Caki2 (cell line): ENCODE measurements around the gene ITSN2. TPM values are rescaled to one million over a fixed set of nuclear protein-coding genes. Genes with fewer than 3 reads are reported as not detected.
"Not testable (repeated sequence)": the region's sequence is repeated elsewhere in the genome, so short reads cannot be mapped to it uniquely, and the experiment has no call there.

Source experiments
- DNase-seq: peaks from one replicate; pipeline ENCODE4 v3.0.0-alpha.2; 2015; ENCODE audit warnings: low read depth
- in situ Hi-C: cut with HindIII; loops from 2 replicates; pipeline ENCODE4 v1.10.0; 2016; ENCODE audit warnings: low sequenced_read_pairs, low pct_unique_long_range_greater_than_20kb, mixed read lengths
- total RNA-seq: library from RNA; depleted of rRNA; stranded (reverse); fragments of >200 nt; shearing (Covaris generic); gene quantifications from 2 replicates; pipeline ENCODE4 v1.2.3, GENCODE V29; 2014; ENCODE audit warnings: low replicate concordance

The ITSN2 gene
- total RNA-seq, 1 experiment from 2014 or later, result 14.7 TPM

- in situ Hi-C loops, result no loop called here
Measured at GRCh38 chr2:24343225-24343882, 17.0 kb downstream of the ITSN2 start.

GRCh38 chr2:24342110-24342910 is 18.0 kb downstream of the ITSN2 start:
- in situ Hi-C loops, result no loop called here
- DNase-seq, result peak; percentile 45

More at GRCh38 chr2:24343225-24343882, 17.0 kb downstream of the ITSN2 start:
- no peak for DNase-seq

- in situ Hi-C loops, result no loop called here
- no peak for DNase-seq
Measured at GRCh38 chr2:24339856-24340262, 20.5 kb downstream of the ITSN2 start.

- in situ Hi-C loops, result not testable (repeated sequence)
Measured at GRCh38 chr2:24339098-24339497, 21.2 kb downstream of the ITSN2 start.

GRCh38 chr2:24337890-24338289 is 22.4 kb downstream of the ITSN2 start:
- no peak for DNase-seq
- in situ Hi-C loops, result no loop called here

More at GRCh38 chr2:24339098-24339497, 21.2 kb downstream of the ITSN2 start:
- not testable (repeated sequence) for DNase-seq

- no peak for DNase-seq
- in situ Hi-C loops, result no loop called here
Measured at GRCh38 chr2:24336811-24337210, 23.5 kb downstream of the ITSN2 start.

GRCh38 chr2:24334245-24334633 is 26.1 kb downstream of the ITSN2 start:
- in situ Hi-C loops, result no loop called here
- no peak for DNase-seq

- in situ Hi-C loops, result no loop called here
- DNase-seq, result no peak
Measured at GRCh38 chr2:24332791-24333540, 27.4 kb downstream of the ITSN2 start.

- in situ Hi-C loops, result no loop called here
- no peak for DNase-seq
Measured at GRCh38 chr2:24330161-24330560, 30.2 kb downstream of the ITSN2 start.

GRCh38 chr2:24329700-24330099 is 30.6 kb downstream of the ITSN2 start:
- DNase-seq, result no peak
- in situ Hi-C loops, result no loop called here

- in situ Hi-C loops, result no loop called here
- no peak for DNase-seq
Measured at GRCh38 chr2:24328010-24328409, 32.3 kb downstream of the ITSN2 start.

- in situ Hi-C loops, result no loop called here
- DNase-seq, result no peak
Measured at GRCh38 chr2:24317491-24317920, 42.8 kb downstream of the ITSN2 start.

GRCh38 chr2:24315669-24316068 is 44.7 kb downstream of the ITSN2 start:
- peak; percentile 10 for DNase-seq

GRCh38 chr2:24313744-24314632 is 46.3 kb downstream of the ITSN2 start:
- in situ Hi-C loops, result no loop called here
- DNase-seq, result no peak

More at GRCh38 chr2:24315669-24316068, 44.7 kb downstream of the ITSN2 start:
- in situ Hi-C loops, result no loop called here

GRCh38 chr2:24307961-24308360 is 52.4 kb downstream of the ITSN2 start:
- DNase-seq, result no peak
- in situ Hi-C loops, result no loop called here

- DNase-seq, result no peak
- in situ Hi-C loops, result no loop called here
Measured at GRCh38 chr2:24304631-24305030, 55.7 kb downstream of the ITSN2 start.

- in situ Hi-C loops, result no loop called here
- DNase-seq, result no peak
Measured at GRCh38 chr2:24304098-24304497, 56.2 kb downstream of the ITSN2 start.

- DNase-seq, result no peak
- in situ Hi-C loops, result no loop called here
Measured at GRCh38 chr2:24301599-24301998, 58.7 kb downstream of the ITSN2 start.
